Right renal cortex interstitium (tissue), 3 donors: ENCODE results near the gene WBP2. TPM values are rescaled to one million over a fixed set of nuclear protein-coding genes. Genes with fewer than 3 reads are reported as not detected.
"Not testable (repeated sequence)": the region's sequence is repeated elsewhere in the genome, so short reads cannot be mapped to it uniquely, and the experiment has no call there.

ENCODE experiments used
- DNase-seq, 3 donors: peaks; one replicate each; pipeline ENCODE4 v3.0.0-alpha.2; 2013; ENCODE audit warnings: low read depth in 3 of 3, low spot score in 2 of 3
- polyA plus RNA-seq, 3 donors: library from polyadenylated mRNA; unstranded; fragments of 120-200 nt; gene quantifications; one replicate each; pipeline ENCODE4 v1.2.1, GENCODE V29; 2013; ENCODE audit not compliant: insufficient read length in 3 of 3

Gene WBP2
- polyA plus RNA-seq, 3 donors: 70.2 to 86.7 (median 82.8) TPM

- no peak for DNase-seq
These were observed 36.0 kb downstream of the WBP2 start for GRCh38 chr17:75819116-75819515.

- DNase-seq: no peak
These were observed 36.7 kb downstream of the WBP2 start for GRCh38 chr17:75818326-75818885.

- DNase-seq: no peak
These were observed 37.6 kb downstream of the WBP2 start for GRCh38 chr17:75817571-75817970.

GRCh38 chr17:75816693-75817092 lies 38.4 kb downstream of the WBP2 start:
- no peak for DNase-seq

GRCh38 chr17:75815399-75815798 lies 39.7 kb downstream of the WBP2 start:
- no peak for DNase-seq

- DNase-seq: no peak
These were observed 40.2 kb downstream of the WBP2 start for GRCh38 chr17:75814900-75815373.

GRCh38 chr17:75814021-75814395 lies 41.1 kb downstream of the WBP2 start:
- DNase-seq: no peak

GRCh38 chr17:75813081-75814020 lies 41.8 kb downstream of the WBP2 start:
- DNase-seq: no peak

- no peak for DNase-seq
These were observed 42.8 kb downstream of the WBP2 start for GRCh38 chr17:75812096-75813013.

GRCh38 chr17:75811174-75811573 lies 44.0 kb downstream of the WBP2 start:
- no peak for DNase-seq

- not testable (repeated sequence) for DNase-seq
These were observed 44.4 kb downstream of the WBP2 start for GRCh38 chr17:75810756-75811155.

GRCh38 chr17:75810216-75810615 lies 44.9 kb downstream of the WBP2 start:
- DNase-seq: no peak

GRCh38 chr17:75809631-75810111 lies 45.5 kb downstream of the WBP2 start:
- DNase-seq: no peak

GRCh38 chr17:75808905-75809621 lies 46.1 kb downstream of the WBP2 start:
- DNase-seq: no peak

GRCh38 chr17:75808549-75808904 lies 46.6 kb downstream of the WBP2 start:
- DNase-seq: no peak

GRCh38 chr17:75807861-75808260 lies 47.3 kb downstream of the WBP2 start:
- DNase-seq: no peak

- no peak for DNase-seq
These were observed 48.2 kb downstream of the WBP2 start for GRCh38 chr17:75806822-75807500.

- DNase-seq: no peak
These were observed 51.3 kb downstream of the WBP2 start for GRCh38 chr17:75803883-75804282.

- no peak for DNase-seq
These were observed 55.7 kb downstream of the WBP2 start for GRCh38 chr17:75799402-75799801.
